HG03095 (cell line): Measurements from ENCODE around the gene IL20RB.

Experiments used
- ATAC-seq: cut with Tn5 transposase; IDR thresholded peaks from one replicate; pipeline ENCODE4 v1.9.1; 2021; ENCODE audit warnings: moderate library complexity; ENCODE audit not compliant: unreplicated experiment

IL20RB gene

GRCh38 chr3:136957751-136958288 is at the start of gene IL20RB:
Gene IL20RB (plus strand): TSS chr3:136957983. CDS start chr3:136958114, 131 bp downstream.
- no peak for ATAC-seq

GRCh38 chr3:136908297-136908696 is 49.5 kb upstream of the IL20RB start:
- ATAC-seq = no peak

GRCh38 chr3:136909187-136909586 is 48.6 kb upstream of the IL20RB start:
- ATAC-seq = no peak

GRCh38 chr3:136910697-136911096 is 47.1 kb upstream of the IL20RB start:
- ATAC-seq = no peak

- no peak for ATAC-seq
Observed at GRCh38 chr3:136913168-136913567, 44.6 kb upstream of the IL20RB start.

GRCh38 chr3:136914739-136915138 is 43.0 kb upstream of the IL20RB start:
- no peak for ATAC-seq

- ATAC-seq = no peak
Observed at GRCh38 chr3:136916223-136916622, 41.6 kb upstream of the IL20RB start.

- ATAC-seq = no peak
Observed at GRCh38 chr3:136919799-136920580, 37.8 kb upstream of the IL20RB start.

GRCh38 chr3:136920904-136921611 is 36.7 kb upstream of the IL20RB start:
- ATAC-seq = no peak

GRCh38 chr3:136925425-136926190 is 32.2 kb upstream of the IL20RB start:
- no peak for ATAC-seq

GRCh38 chr3:136928240-136928639 is 29.5 kb upstream of the IL20RB start:
- ATAC-seq = no peak

GRCh38 chr3:136929977-136930670 is 27.7 kb upstream of the IL20RB start:
- ATAC-seq = no peak

- no peak for ATAC-seq
Observed at GRCh38 chr3:136931606-136932005, 26.2 kb upstream of the IL20RB start.

- no peak for ATAC-seq
Observed at GRCh38 chr3:136932523-136932922, 25.3 kb upstream of the IL20RB start.

GRCh38 chr3:136932978-136933772 is 24.6 kb upstream of the IL20RB start:
- ATAC-seq = no peak

- ATAC-seq = no peak
Observed at GRCh38 chr3:136937175-136937574, 20.6 kb upstream of the IL20RB start.

- no peak for ATAC-seq
Observed at GRCh38 chr3:136937851-136938250, 19.9 kb upstream of the IL20RB start.

GRCh38 chr3:136938334-136938733 is 19.4 kb upstream of the IL20RB start:
- no peak for ATAC-seq

- ATAC-seq = no peak
Observed at GRCh38 chr3:136939489-136939888, 18.3 kb upstream of the IL20RB start.

GRCh38 chr3:136942803-136943202 is 15.0 kb upstream of the IL20RB start:
- ATAC-seq = no peak
